GM10266 (cell line): ENCODE data around the gene CMPK1.
"Not testable (repeated sequence)": the region's sequence is repeated elsewhere in the genome, so short reads cannot be mapped to it uniquely, and the experiment has no call there.

Source experiments
- DNase-seq: peaks from one replicate; pipeline ENCODE4 v3.0.0; 2012; ENCODE audit errors: extremely low spot score
- TF ChIP-seq, protein P1 (sequence below): IDR thresholded peaks from 2 replicates; pipeline ENCODE4 v1.5.1; 2012; ENCODE audit warnings: mild to moderate bottlenecking, low read depth; ENCODE audit not compliant: control insufficient read depth, insufficient read depth; ENCODE audit errors: missing control alignments

The CMPK1 gene

DNA sequence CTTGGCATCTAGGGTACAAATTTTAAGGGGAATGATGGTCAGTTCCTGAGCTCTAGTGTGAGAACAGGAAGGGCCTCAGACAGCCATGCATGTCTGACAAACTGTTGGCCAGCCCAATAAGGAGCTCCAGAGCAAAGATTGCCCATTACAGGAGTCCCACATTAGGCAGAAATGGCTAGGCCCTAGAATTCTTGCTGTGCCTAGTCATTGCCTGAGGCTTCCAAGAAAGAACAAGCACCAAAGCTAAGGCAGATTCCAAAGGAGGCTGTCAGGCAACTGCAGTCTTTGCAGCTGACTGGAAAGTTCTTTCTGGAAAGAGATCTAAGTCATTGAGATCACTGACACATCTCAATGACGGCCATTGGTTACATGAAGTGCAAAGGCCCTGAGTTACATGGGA is 15.7 kb upstream of the CMPK1 start:
- TF ChIP-seq, protein P1, sequence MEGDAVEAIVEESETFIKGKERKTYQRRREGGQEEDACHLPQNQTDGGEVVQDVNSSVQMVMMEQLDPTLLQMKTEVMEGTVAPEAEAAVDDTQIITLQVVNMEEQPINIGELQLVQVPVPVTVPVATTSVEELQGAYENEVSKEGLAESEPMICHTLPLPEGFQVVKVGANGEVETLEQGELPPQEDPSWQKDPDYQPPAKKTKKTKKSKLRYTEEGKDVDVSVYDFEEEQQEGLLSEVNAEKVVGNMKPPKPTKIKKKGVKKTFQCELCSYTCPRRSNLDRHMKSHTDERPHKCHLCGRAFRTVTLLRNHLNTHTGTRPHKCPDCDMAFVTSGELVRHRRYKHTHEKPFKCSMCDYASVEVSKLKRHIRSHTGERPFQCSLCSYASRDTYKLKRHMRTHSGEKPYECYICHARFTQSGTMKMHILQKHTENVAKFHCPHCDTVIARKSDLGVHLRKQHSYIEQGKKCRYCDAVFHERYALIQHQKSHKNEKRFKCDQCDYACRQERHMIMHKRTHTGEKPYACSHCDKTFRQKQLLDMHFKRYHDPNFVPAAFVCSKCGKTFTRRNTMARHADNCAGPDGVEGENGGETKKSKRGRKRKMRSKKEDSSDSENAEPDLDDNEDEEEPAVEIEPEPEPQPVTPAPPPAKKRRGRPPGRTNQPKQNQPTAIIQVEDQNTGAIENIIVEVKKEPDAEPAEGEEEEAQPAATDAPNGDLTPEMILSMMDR, result no peak
- DNase-seq, result no peak

DNA sequence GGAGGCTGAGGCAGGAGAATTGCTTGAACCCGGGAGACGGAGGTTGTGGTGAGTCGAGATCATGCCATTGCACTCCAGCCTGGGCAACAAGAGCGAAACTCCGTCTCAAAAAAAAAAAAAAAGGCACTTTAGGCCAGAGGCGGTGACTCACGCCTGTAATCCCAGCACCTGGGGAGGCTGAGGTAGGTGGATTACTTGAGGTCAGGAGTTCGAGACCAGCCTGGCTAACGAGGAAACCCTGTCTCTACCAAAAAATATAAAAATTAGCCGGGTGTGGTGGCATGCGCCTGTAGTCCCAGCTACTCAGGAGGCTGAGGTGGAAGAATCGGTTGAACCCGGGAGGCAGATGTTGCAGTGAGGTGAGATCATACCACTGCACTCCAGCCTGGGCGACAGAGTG is 13.6 kb upstream of the CMPK1 start:
- DNase-seq, result not testable (repeated sequence)

DNA sequence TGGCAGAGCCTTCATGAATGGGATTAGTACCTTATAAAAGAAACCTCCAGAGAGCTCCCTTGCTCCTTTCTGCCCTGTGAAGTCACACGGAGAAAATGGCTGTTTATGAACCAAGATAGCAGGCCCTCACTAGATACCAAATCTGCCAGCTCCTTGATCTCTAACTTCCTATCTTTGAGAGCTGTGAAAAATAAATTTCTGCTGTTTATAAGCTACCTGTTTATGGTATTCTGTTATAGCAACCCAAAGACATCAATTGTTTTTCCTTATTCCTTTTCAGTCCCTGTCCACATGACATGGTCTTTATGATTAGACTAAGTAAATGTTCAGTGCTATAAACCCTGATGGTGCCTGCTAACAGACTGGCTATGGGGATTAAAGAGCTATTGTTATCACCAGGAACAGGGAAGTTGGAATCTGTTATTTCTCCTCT is 10.0 kb upstream of the CMPK1 start:
- TF ChIP-seq, protein P1, result no peak
- no peak for DNase-seq

DNA sequence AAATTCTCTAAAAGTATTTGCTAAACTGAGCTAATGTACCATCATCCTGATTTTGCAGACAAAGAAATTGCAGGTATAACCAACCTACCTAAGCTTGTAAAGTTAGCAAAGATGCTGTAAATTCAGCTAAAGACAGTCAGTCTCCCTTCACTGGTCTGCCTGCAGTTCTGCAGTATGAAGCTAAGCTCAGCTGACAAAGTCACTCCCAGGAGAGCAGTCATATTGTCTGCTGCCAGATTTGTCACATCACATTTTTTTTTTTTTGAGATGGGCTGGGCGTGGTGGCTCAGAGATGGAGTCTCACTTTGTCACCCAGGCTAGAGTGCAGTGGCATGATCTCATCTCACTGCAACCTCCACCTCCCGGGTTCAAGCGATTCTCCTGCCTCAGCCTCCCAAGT is 8.9 kb upstream of the CMPK1 start:
- DNase-seq, result no peak
- TF ChIP-seq, protein P1, result no peak

DNA sequence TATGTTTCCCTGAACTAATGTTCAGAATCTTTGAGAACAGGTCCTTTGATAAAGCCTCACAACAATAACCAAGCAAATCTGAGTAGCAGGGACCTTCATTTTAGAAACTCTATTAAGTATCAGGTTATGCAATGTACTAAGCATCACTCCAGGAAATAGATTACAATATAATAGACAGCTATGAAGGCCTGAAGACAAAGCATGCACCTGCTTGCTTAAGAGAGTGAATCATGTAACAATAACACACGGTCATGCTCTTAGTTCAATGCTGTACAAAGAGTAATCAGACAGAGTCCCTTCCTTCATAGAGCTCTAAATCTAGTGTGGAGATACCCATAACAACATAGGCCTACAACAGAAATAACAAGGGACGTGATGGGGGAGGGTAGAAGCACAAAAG is 8.1 kb upstream of the CMPK1 start:
- TF ChIP-seq, protein P1, result no peak

DNA sequence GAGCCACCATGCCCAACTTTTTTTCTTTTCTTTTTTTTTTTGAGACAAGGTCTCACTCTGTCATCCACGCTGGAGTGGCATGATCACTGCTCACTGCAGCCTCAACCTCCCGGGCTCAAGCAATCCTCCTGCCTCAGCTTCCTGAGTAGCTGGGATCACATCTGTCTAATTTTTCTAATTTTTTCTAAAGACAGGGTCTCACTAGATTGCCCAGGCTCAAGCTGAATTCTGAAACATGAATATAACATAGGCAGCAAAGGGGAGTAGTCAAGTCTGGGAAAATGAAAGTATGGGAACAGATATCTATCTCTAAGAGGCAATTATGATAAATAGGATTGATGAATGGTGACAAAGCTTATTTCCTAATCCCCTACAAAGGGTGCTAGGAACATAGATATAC is 7.3 kb upstream of the CMPK1 start:
- TF ChIP-seq, protein P1, result no peak

More for the DNA sequence above, 8.1 kb upstream of the CMPK1 start:
- no peak for DNase-seq

DNA sequence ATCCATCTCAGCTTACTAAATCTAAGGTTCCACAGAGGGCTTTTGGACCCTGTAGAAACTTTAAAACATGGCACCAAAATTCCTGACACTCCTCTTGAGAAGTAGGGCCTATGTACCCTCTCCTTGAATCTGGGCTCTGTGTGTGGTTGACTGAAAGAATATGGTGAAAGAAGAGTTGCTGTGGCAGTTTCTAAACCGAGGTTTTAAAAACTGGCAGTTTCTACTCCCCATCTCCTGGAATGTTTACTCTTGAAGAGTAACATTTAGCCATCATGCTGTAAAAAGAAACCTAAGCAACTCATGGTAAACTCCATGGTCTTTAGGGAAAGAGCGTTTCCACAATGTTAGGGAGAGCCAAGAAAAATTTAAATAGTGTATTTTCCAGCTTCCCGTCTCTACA is 4.6 kb upstream of the CMPK1 start:
- no peak for DNase-seq
- TF ChIP-seq, protein P1, result no peak

More for the DNA sequence above, 7.3 kb upstream of the CMPK1 start:
- no peak for DNase-seq

DNA sequence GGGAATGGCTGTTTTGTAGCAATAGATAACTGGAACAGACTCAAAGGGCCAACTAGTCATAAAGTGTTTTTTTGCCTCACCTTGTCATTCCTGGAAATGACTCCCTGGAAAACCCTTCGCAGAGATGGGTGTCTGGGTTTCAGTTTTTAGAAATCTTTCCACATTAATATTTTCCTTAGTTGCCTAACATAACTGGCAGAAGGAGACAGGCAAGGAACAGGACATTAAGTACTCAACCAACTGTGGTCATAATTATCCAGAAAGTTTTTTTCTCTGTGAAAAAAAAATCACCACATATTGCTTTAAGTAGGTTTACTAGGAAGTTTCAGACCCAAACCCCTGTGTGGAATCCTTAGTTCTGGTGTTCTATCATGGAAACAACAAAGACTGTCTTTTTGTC is 3.4 kb upstream of the CMPK1 start:
- TF ChIP-seq, protein P1, result no peak

More for the DNA sequence above, 3.4 kb upstream of the CMPK1 start:
- no peak for DNase-seq
